HepG2 (cell line): ENCODE results near the gene FKBP1A. TPM values are rescaled to one million over a fixed set of nuclear protein-coding genes. Genes with fewer than 3 reads are reported as not detected.
A peak's percentile ranks its signal among the peaks of the same experiment; 100 is the strongest.

Source experiments
- EHMT2 ChIP-seq: fragments of 200-600 bp; sonication (generic); IDR thresholded peaks from 2 replicates; pipeline ENCODE4 v1.7.0; 2017; ENCODE audit warnings: antibody characterized with exemption, low read depth, low read length, borderline replicate concordance
- HMGXB3 ChIP-seq: sonication (generic); formaldehyde crosslinking; IDR thresholded peaks from 2 replicates; pipeline ENCODE4 v1.4.0; 2020; ENCODE audit warnings: missing genetic modification reagents, borderline replicate concordance
- MAFF ChIP-seq: IDR thresholded peaks from 2 replicates; pipeline ENCODE4 v1.6.1; 2011; ENCODE audit warnings: low read depth, low read length, improper control_type of control experiment
- MAFG ChIP-seq: sonication (generic); formaldehyde crosslinking; IDR thresholded peaks from 2 replicates; pipeline ENCODE4 v1.5.1; 2020; ENCODE audit warnings: mild to moderate bottlenecking, missing genetic modification reagents
- MIER3 ChIP-seq: IDR thresholded peaks from 2 replicates; pipeline ENCODE4 v1.6.1; 2016; ENCODE audit warnings: missing compliant biosample characterization, borderline replicate concordance
- MXD4 ChIP-seq: IDR thresholded peaks from 2 replicates; pipeline ENCODE4 v1.6.1; 2016; ENCODE audit warnings: mild to moderate bottlenecking, missing biosample characterization, missing genetic modification reagents
- NR2F2 ChIP-seq: IDR thresholded peaks from 2 replicates; pipeline ENCODE4 v1.6.1; 2012; ENCODE audit warnings: low read depth, inconsistent platforms, borderline replicate concordance
- SOX6 ChIP-seq, 2 experiments: fragments of 450-650 bp in 1 of 2; sonication (generic) in 1 of 2; formaldehyde crosslinking in 1 of 2; IDR thresholded peaks; 2 replicates each; pipeline versions ENCODE4 v1.4.0 to v1.6.1; 2017 to 2020; ENCODE audit warnings: antibody characterized with exemption in 1 of 2, mild to moderate bottlenecking in 1 of 2, missing genetic modification reagents in 1 of 2
- ZBTB7A ChIP-seq: sonication (generic); formaldehyde crosslinking; IDR thresholded peaks from 2 replicates; pipeline ENCODE4 v1.8.0; 2022; ENCODE audit warnings: mild to moderate bottlenecking, missing genetic modification reagents
- ZFP36L1 ChIP-seq: sonication (generic); formaldehyde crosslinking; IDR thresholded peaks from 2 replicates; pipeline ENCODE4 v1.8.0; 2022; ENCODE audit warnings: mild to moderate bottlenecking, missing genetic modification reagents, moderate library complexity
- ZNF30 ChIP-seq: sonication (generic); formaldehyde crosslinking; IDR thresholded peaks from 2 replicates; pipeline ENCODE4 v1.5.0; 2020; ENCODE audit warnings: mild to moderate bottlenecking, missing genetic modification reagents
- ZNF318 ChIP-seq: sonication (generic); formaldehyde crosslinking; IDR thresholded peaks from 2 replicates; pipeline ENCODE4 v1.4.0; 2020; ENCODE audit warnings: mild to moderate bottlenecking, missing genetic modification reagents
- ZNF558 ChIP-seq: sonication (generic); formaldehyde crosslinking; IDR thresholded peaks from 2 replicates; pipeline ENCODE4 v1.9.0; 2022; ENCODE audit warnings: mild to moderate bottlenecking, missing genetic modification reagents, borderline replicate concordance
- polyA plus RNA-seq, 8 experiments: library from polyadenylated mRNA; depleted of rRNA in 3 of 8; stranded (reverse) in 7 of 8; unstranded in 1 of 8; fragments of >200 nt; fragmentation: Illumina TruSeq in 4 of 8; extraction: Trizol in 4 of 8; gene quantifications; 2 replicates each; pipeline versions ENCODE4 v1.2.1 to v1.2.3, GENCODE V29; 2011 to 2016; ENCODE audit warnings: low read depth in 4 of 8, missing spikeins in 1 of 8, mixed read lengths in 1 of 8; ENCODE audit not compliant: insufficient read depth in 1 of 8
- total RNA-seq, 5 experiments: library from RNA; depleted of rRNA; stranded (reverse); fragments of >200 nt; fragmentation: Illumina TruSeq; extraction: Trizol; gene quantifications; 2 replicates each; pipeline ENCODE4 v1.2.3, GENCODE V29; 2016; ENCODE audit warnings: low read depth in 1 of 5
- TF ChIP-seq, protein P1 (sequence below): sonication (generic); formaldehyde crosslinking; IDR thresholded peaks from 2 replicates; pipeline ENCODE4 v1.4.0; 2020; ENCODE audit warnings: missing genetic modification reagents

FKBP1A gene
- total and polyA plus RNA-seq, 2 of the 13 experiments (the other 11 are each of a cell fraction or from before 2014, with no cell fraction given), result 119 to 468 TPM

DNA sequence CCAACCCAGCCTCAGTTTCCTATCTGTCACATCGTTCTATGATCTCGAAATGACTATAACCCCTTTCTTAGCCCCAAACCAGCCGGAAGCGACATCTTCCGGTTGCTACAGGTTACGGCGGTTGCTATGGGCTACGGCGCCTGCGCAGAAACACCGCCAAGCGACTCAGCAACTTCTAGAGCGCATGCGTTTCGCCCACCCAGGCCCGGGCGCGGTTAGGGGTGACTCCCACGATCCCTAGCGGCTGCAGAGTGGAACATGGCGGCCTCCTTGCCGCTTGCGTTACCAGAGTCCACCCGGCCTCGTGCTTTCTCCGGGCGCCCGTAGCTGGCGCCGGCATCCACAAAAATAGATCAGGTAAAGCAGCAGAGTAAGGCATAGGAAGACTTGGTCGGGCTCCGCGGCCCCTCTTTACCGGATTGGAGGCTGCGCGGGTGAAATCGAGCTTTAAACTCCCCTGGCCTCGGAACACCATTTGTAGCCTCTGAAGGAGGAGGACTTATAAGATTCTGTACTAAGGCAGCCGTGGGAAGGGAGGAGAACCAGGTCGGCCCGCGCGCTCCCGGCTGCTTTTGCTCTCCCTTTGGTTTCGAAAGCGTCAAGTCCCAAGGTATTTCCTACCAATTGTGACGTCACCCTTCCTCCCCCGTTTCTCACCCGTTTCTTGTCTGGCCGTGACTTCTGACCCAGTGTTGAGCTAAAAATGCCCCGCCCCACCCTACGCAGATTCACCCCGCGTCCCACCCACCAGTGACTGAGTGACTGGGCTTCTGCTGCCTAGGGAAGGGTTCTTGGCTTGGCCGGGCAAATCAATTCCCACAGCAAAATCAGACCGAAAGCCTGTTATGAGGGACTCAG lies 67.5 kb downstream of the FKBP1A start (continued):
- no peak for TF ChIP-seq ZNF318
- TF ChIP-seq MXD4 (CRISPR knock-in tag), result peak; percentile 91
- no peak; the same call in 1 of the 2 replicates for TF ChIP-seq NR2F2
- peak; percentile 77; the same call in 1 of the 2 replicates for TF ChIP-seq ZNF558
- TF ChIP-seq, protein P1, sequence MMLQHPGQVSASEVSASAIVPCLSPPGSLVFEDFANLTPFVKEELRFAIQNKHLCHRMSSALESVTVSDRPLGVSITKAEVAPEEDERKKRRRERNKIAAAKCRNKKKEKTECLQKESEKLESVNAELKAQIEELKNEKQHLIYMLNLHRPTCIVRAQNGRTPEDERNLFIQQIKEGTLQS (CRISPR knock-in tag), result peak; percentile 67; the same call in 1 of the 2 replicates
- peak; percentile 54; the same call in 1 of the 2 replicates for TF ChIP-seq MIER3 (CRISPR knock-in tag)
- TF ChIP-seq SOX6 (IDR thresholded peaks at IDR 0.05), result no peak
- peak; percentile 61; the same call in 1 of the 2 replicates for TF ChIP-seq SOX6 (CRISPR knock-in tag; IDR thresholded peaks at IDR 0.05)
- no peak for TF ChIP-seq ZBTB7A (CRISPR knock-in tag)
- TF ChIP-seq EHMT2, result no peak
- TF ChIP-seq MAFG (CRISPR knock-in tag), result 0 out of 2 replicates have a peak, but pooled peaks have one; percentile 52
- no peak for TF ChIP-seq ZNF30
- TF ChIP-seq MAFF, result peak; percentile 66; the same call in 1 of the 2 replicates
- peak; percentile 86 for TF ChIP-seq HMGXB3 (CRISPR knock-in tag)
- TF ChIP-seq ZFP36L1 (CRISPR knock-in tag), result peak; percentile 91
